ENCODE results near the gene RFX7.

Gene RFX7

DNA sequence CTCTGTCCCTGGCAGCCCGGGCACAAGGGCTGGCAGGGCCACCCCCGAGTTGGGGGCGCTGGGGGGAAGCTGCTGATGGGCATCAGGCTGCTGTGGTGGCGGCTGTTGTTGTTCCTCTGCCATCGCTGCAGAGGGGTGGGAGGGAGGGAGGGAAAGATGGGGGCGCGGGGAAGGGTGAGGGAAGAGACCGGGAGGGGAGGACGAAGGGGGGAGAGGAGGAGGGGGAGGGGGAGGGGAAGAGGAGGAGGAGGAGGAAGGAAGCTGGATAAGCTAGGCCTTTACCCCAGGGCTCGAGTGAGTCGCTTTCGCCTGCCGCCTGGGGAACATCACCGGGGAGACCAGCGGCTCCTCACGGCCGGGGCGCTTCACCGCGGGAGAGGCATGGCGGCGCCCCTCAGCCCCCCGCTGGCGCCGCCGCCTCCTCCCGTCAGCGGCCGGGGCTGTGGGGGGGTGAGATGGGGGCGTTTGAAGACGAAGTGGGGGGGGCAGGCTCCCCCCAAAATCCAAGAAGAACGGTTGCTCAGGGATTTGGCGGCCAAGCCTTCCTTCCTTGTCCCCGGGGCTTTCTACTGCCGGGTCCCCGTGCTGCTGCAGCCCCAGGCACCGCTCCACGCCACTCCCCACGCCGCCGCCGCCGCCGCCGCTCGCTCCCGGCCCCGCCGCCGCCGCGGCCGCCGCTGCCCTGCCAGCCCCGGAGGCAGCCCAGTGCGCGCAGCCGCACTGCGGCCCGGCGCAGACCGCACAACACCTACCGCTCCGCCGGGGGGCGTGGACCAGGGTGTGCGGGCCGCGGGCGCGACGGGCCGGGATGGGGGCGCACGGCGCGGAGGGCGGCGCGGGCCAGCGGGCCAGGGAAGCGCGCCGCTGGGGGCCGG lies at the start of gene RFX7:
Gene RFX7, minus strand, starts transcription at position 717 of the 875 bp plus-strand sequence. Its CDS starts 594 bp downstream, at position 123.
- CTCF ChIA-PET = no interaction called here
- peak; percentile 68 for DNase-seq (ENCODE audit: extremely low spot score)
- TF ChIP-seq SUZ12 (IDR thresholded peaks at IDR 0.05) (no peak), FOXM1 (IDR thresholded peaks at IDR 0.05; ENCODE audit: borderline replicate concordance) (peak; percentile 15; the same call in 1 of the 2 replicates), ELF4 (IDR thresholded peaks at IDR 0.05) (no peak), NFRKB (IDR thresholded peaks at IDR 0.05) (no peak), BHLHE40 (IDR thresholded peaks at IDR 0.05; ENCODE audit: borderline replicate concordance) (no peak)

DNA sequence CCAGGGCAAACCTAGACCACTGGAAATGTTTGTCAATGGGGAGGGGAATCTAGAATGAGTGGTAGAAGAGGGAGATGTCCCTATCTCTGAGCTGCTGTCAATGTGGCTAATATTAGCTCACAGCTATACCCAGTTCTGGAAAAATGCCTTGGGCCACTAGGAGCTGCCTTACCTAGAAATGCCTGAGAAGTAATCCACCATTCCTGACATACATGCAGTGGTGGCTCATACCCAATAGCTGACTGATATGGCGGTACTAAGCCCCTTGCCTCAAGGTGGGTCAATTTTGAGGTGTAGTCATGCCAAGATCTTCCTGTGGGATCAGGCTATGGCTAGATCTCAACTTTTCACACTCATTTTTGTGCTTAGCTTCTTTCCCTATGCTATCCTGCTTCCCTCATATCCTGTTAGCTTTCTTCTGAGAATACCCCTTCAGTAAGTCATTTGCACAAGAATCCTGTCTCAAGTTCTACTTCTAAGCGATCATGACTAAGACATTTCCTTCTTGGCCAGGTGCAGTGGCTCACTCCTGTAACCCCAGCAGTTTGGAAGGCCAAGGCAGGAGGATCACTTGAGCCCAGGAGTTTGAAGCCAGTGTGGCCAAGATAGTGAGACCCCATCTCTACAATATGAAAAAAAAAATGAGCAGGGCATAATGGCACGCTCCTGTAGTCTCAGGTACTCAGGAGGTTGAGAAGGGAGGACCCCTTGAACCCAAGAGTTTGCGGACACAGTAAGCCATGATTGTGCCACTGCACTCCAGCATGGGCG lies 49.1 kb upstream of the RFX7 start:
- TF ChIP-seq ZNF384 (IDR thresholded peaks at IDR 0.05) = no peak
- TF ChIP-seq NFRKB (IDR thresholded peaks at IDR 0.05) = no peak
- TF ChIP-seq ARNT (IDR thresholded peaks at IDR 0.05) = no peak
- TF ChIP-seq SP1 (IDR thresholded peaks at IDR 0.05) = no peak
- TF ChIP-seq FOXA1 (IDR thresholded peaks at IDR 0.05) = no peak
- TF ChIP-seq, protein P1, sequence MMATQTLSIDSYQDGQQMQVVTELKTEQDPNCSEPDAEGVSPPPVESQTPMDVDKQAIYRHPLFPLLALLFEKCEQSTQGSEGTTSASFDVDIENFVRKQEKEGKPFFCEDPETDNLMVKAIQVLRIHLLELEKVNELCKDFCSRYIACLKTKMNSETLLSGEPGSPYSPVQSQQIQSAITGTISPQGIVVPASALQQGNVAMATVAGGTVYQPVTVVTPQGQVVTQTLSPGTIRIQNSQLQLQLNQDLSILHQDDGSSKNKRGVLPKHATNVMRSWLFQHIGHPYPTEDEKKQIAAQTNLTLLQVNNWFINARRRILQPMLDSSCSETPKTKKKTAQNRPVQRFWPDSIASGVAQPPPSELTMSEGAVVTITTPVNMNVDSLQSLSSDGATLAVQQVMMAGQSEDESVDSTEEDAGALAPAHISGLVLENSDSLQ (IDR thresholded peaks at IDR 0.05) = no peak
- CTCF ChIA-PET = no interaction called here
- POLR2A ChIA-PET = no interaction called here
- no peak for DNase-seq (ENCODE audit: extremely low spot score)

More for the DNA sequence above, at the start of gene RFX7:
- POLR2A ChIA-PET = interaction anchor here (1.0 to 1.1 kb wide), 3 partner anchors 118 to 191 kb away, joined by 3 read pairs; no protein-coding TSS in a partner anchor

DNA sequence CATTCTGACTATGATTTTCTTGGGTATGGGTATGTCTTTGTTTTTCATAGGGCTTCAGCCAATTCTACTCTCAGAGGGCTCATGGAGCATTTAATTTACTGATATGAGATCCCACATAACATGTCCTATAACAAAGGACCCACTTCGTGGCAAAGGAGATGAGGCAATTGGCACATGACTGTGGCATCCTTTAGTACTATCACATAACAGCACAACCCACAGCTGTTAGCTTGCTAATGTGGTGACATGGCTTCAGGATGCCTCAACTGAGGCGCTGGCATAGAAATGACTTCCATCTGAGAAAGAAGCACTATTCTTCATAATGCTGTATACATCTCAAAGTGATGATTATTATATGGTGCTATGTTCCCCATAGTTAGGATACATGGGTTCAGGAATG lies 48.1 kb upstream of the RFX7 start:
- ChIA-PET POLR2A (no interaction called here), CTCF (no interaction called here)
- no peak for DNase-seq (ENCODE audit: extremely low spot score)
- TF ChIP-seq CTBP1 (IDR thresholded peaks at IDR 0.05; ENCODE audit: borderline replicate concordance) (no peak), LEF1 (IDR thresholded peaks at IDR 0.05; ENCODE audit: borderline replicate concordance) (no peak), ZNF384 (IDR thresholded peaks at IDR 0.05) (no peak), L3MBTL2 (conservative IDR thresholded peaks at IDR 0.05) (no peak), FOXA1 (IDR thresholded peaks at IDR 0.05) (no peak), BHLHE40 (IDR thresholded peaks at IDR 0.05; ENCODE audit: borderline replicate concordance) (no peak), HDGF (IDR thresholded peaks at IDR 0.05; ENCODE audit: borderline replicate concordance) (no peak), ARNT (IDR thresholded peaks at IDR 0.05) (no peak), FOXK2 (IDR thresholded peaks at IDR 0.05) (no peak), SUZ12 (IDR thresholded peaks at IDR 0.05) (no peak), FOXM1 (IDR thresholded peaks at IDR 0.05; ENCODE audit: borderline replicate concordance) (no peak), TARDBP (IDR thresholded peaks at IDR 0.05) (no peak), ELF4 (IDR thresholded peaks at IDR 0.05) (no peak)
- TF ChIP-seq, protein P1 (IDR thresholded peaks at IDR 0.05) = no peak

DNA sequence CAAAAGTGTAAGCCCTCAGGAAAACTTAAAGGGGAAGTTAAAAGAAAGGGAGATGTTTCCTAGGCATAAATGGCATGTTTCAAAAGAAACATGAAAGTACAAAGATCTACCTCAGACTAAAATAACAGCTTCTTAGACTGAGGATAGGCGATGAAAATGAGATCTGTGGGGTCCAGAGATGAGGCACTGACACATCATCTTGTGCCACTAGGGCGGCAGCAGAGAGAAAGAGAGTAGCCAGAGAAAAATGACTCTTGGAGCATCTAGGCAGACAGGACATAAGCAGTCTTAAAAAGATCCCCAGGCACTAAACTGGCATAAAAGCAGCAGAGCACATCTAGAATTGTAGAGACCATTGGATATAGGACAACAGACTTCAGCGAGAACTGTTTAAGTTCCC lies 42.5 kb upstream of the RFX7 start:
- no peak for DNase-seq (ENCODE audit: extremely low spot score)
- CTCF ChIA-PET = no interaction called here
- TF ChIP-seq ARNT (IDR thresholded peaks at IDR 0.05) (no peak), SUZ12 (IDR thresholded peaks at IDR 0.05) (no peak), HDGF (IDR thresholded peaks at IDR 0.05; ENCODE audit: borderline replicate concordance) (no peak), SP1 (IDR thresholded peaks at IDR 0.05) (no peak), ZNF384 (IDR thresholded peaks at IDR 0.05) (no peak), LEF1 (IDR thresholded peaks at IDR 0.05; ENCODE audit: borderline replicate concordance) (no peak), CTBP1 (IDR thresholded peaks at IDR 0.05; ENCODE audit: borderline replicate concordance) (no peak), ELF4 (IDR thresholded peaks at IDR 0.05) (no peak), BHLHE40 (IDR thresholded peaks at IDR 0.05; ENCODE audit: borderline replicate concordance) (no peak), FOXA1 (IDR thresholded peaks at IDR 0.05) (no peak), FOXK2 (IDR thresholded peaks at IDR 0.05) (no peak), FOXM1 (IDR thresholded peaks at IDR 0.05; ENCODE audit: borderline replicate concordance) (no peak), NFRKB (IDR thresholded peaks at IDR 0.05) (no peak), TARDBP (IDR thresholded peaks at IDR 0.05) (no peak), L3MBTL2 (conservative IDR thresholded peaks at IDR 0.05) (no peak)
- POLR2A ChIA-PET = no interaction called here

DNA sequence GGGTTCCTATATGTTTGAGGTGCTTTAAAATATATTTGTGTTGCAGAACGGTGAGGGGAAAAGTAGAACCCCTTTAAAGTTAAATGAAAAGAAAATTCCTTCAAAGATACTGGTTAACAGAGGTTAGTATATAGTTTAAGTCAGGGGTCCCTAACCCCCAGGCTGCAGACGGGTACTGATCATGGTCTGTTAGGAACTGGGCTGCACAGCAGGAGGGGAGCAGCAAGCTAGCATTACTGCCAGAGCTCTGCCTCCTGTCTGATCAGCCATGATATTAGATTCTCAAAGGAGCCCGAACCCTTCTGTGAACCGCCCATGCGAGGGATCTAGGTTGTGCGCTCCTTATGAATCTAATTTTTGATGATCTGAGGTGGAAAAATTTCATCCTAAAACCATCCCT lies 37.5 kb upstream of the RFX7 start:
- TF ChIP-seq ARNT (IDR thresholded peaks at IDR 0.05) = no peak
- TF ChIP-seq LEF1 (IDR thresholded peaks at IDR 0.05; ENCODE audit: borderline replicate concordance) = no peak
- no peak for TF ChIP-seq BHLHE40 (IDR thresholded peaks at IDR 0.05; ENCODE audit: borderline replicate concordance)
- no peak for TF ChIP-seq CTBP1 (IDR thresholded peaks at IDR 0.05; ENCODE audit: borderline replicate concordance)
- TF ChIP-seq FOXK2 (IDR thresholded peaks at IDR 0.05) = no peak
- no peak for TF ChIP-seq L3MBTL2 (conservative IDR thresholded peaks at IDR 0.05)
- TF ChIP-seq SP1 (IDR thresholded peaks at IDR 0.05) = no peak
- TF ChIP-seq SUZ12 (IDR thresholded peaks at IDR 0.05) = no peak
- no peak for TF ChIP-seq FOXA1 (IDR thresholded peaks at IDR 0.05)
- TF ChIP-seq NFRKB (IDR thresholded peaks at IDR 0.05) = no peak
- TF ChIP-seq TARDBP (IDR thresholded peaks at IDR 0.05) = no peak
- no peak for TF ChIP-seq FOXM1 (IDR thresholded peaks at IDR 0.05; ENCODE audit: borderline replicate concordance)
- TF ChIP-seq, protein P1 (IDR thresholded peaks at IDR 0.05) = no peak
- TF ChIP-seq ELF4 (IDR thresholded peaks at IDR 0.05) = no peak
- no peak for TF ChIP-seq HDGF (IDR thresholded peaks at IDR 0.05; ENCODE audit: borderline replicate concordance)
- no peak for TF ChIP-seq ZNF384 (IDR thresholded peaks at IDR 0.05)
- POLR2A ChIA-PET = no interaction called here
- DNase-seq (ENCODE audit: extremely low spot score) = no peak
- CTCF ChIA-PET = no interaction called here

Data from HEK293T (cell line).